GM23338 (cell line): ENCODE data around the gene SLC25A30. TPM values are rescaled to one million over a fixed set of nuclear protein-coding genes. Genes with fewer than 3 reads are reported as not detected.

ENCODE experiments used
- ATAC-seq: fragments of 200-7000 bp; cut with Tn5 transposase; 3 replicates; pipeline ENCODE4 v1.9.1; 2020
- DNase-seq: peaks from one replicate; pipeline ENCODE4 v3.0.0-alpha.2; 2015; ENCODE audit warnings: low spot score
- H2AFZ ChIP-seq: fragments of 200-600 bp; sonication (generic); 2 replicates; pipeline ENCODE4 v1.8.0; 2016; ENCODE audit warnings: antibody characterized with exemption, mild to moderate bottlenecking, moderate library complexity
- H3F3A ChIP-seq: fragments of 200-600 bp; sonication (generic); replicated peaks from 2 replicates; pipeline ENCODE4 v1.8.0; 2017; ENCODE audit warnings: antibody characterized with exemption, mixed run types, low read depth
- H3K27ac ChIP-seq: fragments of 200-600 bp; sonication (generic); 2 replicates; pipeline ENCODE4 v1.6.1; 2016; ENCODE audit warnings: low read depth
- H3K27me3 ChIP-seq: fragments of 200-600 bp; sonication (generic); 2 replicates; pipeline ENCODE4 v1.8.0; 2016; ENCODE audit warnings: mild to moderate bottlenecking, mixed run types, moderate library complexity; ENCODE audit not compliant: insufficient read depth
- H3K36me3 ChIP-seq: fragments of 200-600 bp; sonication (generic); 2 replicates; pipeline ENCODE4 v1.8.0; 2016; ENCODE audit warnings: mild to moderate bottlenecking; ENCODE audit not compliant: insufficient read depth
- H3K4me1 ChIP-seq: fragments of 200-600 bp; sonication (generic); 2 replicates; pipeline ENCODE4 v1.8.0; 2016; ENCODE audit warnings: mild to moderate bottlenecking, moderate library complexity; ENCODE audit not compliant: insufficient read depth
- H3K4me2 ChIP-seq: fragments of 200-600 bp; sonication (generic); 2 replicates; pipeline ENCODE4 v1.7.1; 2017; ENCODE audit warnings: mixed run types
- H3K4me3 ChIP-seq: fragments of 200-600 bp; sonication (generic); 2 replicates; pipeline ENCODE4 v1.6.1; 2016; ENCODE audit warnings: mixed run types
- H3K79me2 ChIP-seq: fragments of 200-600 bp; sonication (generic); replicated peaks from 2 replicates; pipeline ENCODE4 v1.8.0; 2017; ENCODE audit warnings: mild to moderate bottlenecking; ENCODE audit not compliant: insufficient read depth
- H3K9me2 ChIP-seq: fragments of 200-600 bp; sonication (generic); 2 replicates; pipeline ENCODE4 v1.8.0; 2017; ENCODE audit not compliant: insufficient read depth
- H4K20me1 ChIP-seq: fragments of 200-600 bp; sonication (generic); replicated peaks from 2 replicates; pipeline ENCODE4 v1.8.0; 2017; ENCODE audit warnings: mild to moderate bottlenecking; ENCODE audit not compliant: insufficient read depth
- H3K27ac Mint-ChIP-seq: 2 replicates; pipeline ENCODE4 v1.8.0; 2020; ENCODE audit warnings: inconsistent platforms, mild to moderate bottlenecking, moderate library complexity, mixed read lengths
- H3K27me3 Mint-ChIP-seq: 3 replicates; pipeline ENCODE4 v1.8.0; 2022; ENCODE audit warnings: low read depth, mild to moderate bottlenecking, moderate library complexity, mixed read lengths, inconsistent platforms; ENCODE audit not compliant: insufficient read depth, poor library complexity
- H3K36me3 Mint-ChIP-seq: 3 replicates; pipeline ENCODE4 v1.8.0; 2021; ENCODE audit warnings: low read depth, mild to moderate bottlenecking, inconsistent platforms, moderate library complexity, mixed read lengths
- H3K4me1 Mint-ChIP-seq: 3 replicates; pipeline ENCODE4 v1.8.0; 2020; ENCODE audit warnings: mild to moderate bottlenecking, inconsistent platforms, mixed read lengths
- H3K4me3 Mint-ChIP-seq: 3 replicates; pipeline ENCODE4 v1.8.0; 2021; ENCODE audit warnings: moderate library complexity, mild to moderate bottlenecking, inconsistent platforms, mixed read lengths
- H3K9me3 Mint-ChIP-seq: 3 replicates; pipeline ENCODE4 v1.8.0; 2020; ENCODE audit warnings: moderate library complexity, mild to moderate bottlenecking, inconsistent platforms, mixed read lengths
- CREB1 ChIP-seq: fragments of 250-450 bp; sonication (Bioruptor Pico); IDR thresholded peaks from 2 replicates; pipeline ENCODE4 v1.5.0; 2020; ENCODE audit warnings: low read depth, mild to moderate bottlenecking, moderate library complexity
- CTCF ChIP-seq, 2 experiments: fragments of 200-600 bp in 1 of 2; sonication (generic) in 1 of 2; conservative IDR thresholded peaks; 2 replicates each; pipeline versions ENCODE4 v1.5.1 to v1.6.1; 2016 to 2017; ENCODE audit warnings: antibody characterized with exemption in 2 of 2, low read depth in 2 of 2, mild to moderate bottlenecking in 2 of 2, moderate library complexity in 1 of 2
- ETS1 ChIP-seq: IDR thresholded peaks from 2 replicates; pipeline ENCODE4 v1.6.1; 2016; ENCODE audit warnings: antibody characterized with exemption
- EZH2 ChIP-seq: fragments of 200-600 bp; sonication (generic); IDR thresholded peaks from one replicate; pipeline ENCODE4 v1.8.0; 2017; ENCODE audit warnings: antibody characterized with exemption, mild to moderate bottlenecking, low read depth; ENCODE audit not compliant: unreplicated experiment
- EZH2phosphoT487 ChIP-seq: fragments of 200-600 bp; sonication (generic); IDR thresholded peaks from one replicate; pipeline ENCODE4 v1.8.1; 2018; ENCODE audit warnings: antibody characterized with exemption; ENCODE audit not compliant: unreplicated experiment
- JUNB ChIP-seq: IDR thresholded peaks from one replicate; pipeline ENCODE4 v1.6.1; 2016; ENCODE audit warnings: antibody characterized with exemption; ENCODE audit not compliant: unreplicated experiment
- NANOG ChIP-seq: IDR thresholded peaks from 2 replicates; pipeline ENCODE4 v1.6.1; 2016; ENCODE audit warnings: antibody characterized with exemption, borderline replicate concordance
- POLR2AphosphoS5 ChIP-seq: IDR thresholded peaks from 2 replicates; pipeline ENCODE4 v1.6.1; 2016; ENCODE audit warnings: antibody characterized with exemption, low read depth
- STAT1 ChIP-seq: IDR thresholded peaks from one replicate; pipeline ENCODE4 v1.6.1; 2016; ENCODE audit warnings: antibody characterized with exemption; ENCODE audit not compliant: unreplicated experiment
- ZNF114 ChIP-seq: fragments of 250-450 bp; sonication (Bioruptor Pico); IDR thresholded peaks from 2 replicates; pipeline ENCODE4 v1.5.0; 2020; ENCODE audit warnings: mild to moderate bottlenecking, moderate library complexity
- ZNF331 ChIP-seq: fragments of 250-450 bp; sonication (Bioruptor Pico); IDR thresholded peaks from 2 replicates; pipeline ENCODE4 v1.5.0; 2020; ENCODE audit warnings: low read depth, mild to moderate bottlenecking, moderate library complexity
- ZNF462 ChIP-seq: fragments of 250-450 bp; sonication (Bioruptor Pico); IDR thresholded peaks from 2 replicates; pipeline ENCODE4 v1.5.0; 2020; ENCODE audit warnings: mild to moderate bottlenecking, moderate library complexity
- polyA plus RNA-seq: library from polyadenylated mRNA; unstranded; fragments of >200 nt; fragmentation: Nextera tagmentation; extraction: Ambion mirVana; gene quantifications from 2 replicates; pipeline ENCODE4 v1.2.1, GENCODE V29; 2016
- total RNA-seq: library from RNA; depleted of rRNA; stranded (reverse); fragments of >200 nt; shearing (Covaris generic); gene quantifications from 2 replicates; pipeline ENCODE4 v1.2.3, GENCODE V29; 2014
- TF ChIP-seq, protein P1 (sequence below): IDR thresholded peaks from one replicate; pipeline ENCODE4 v1.6.1; 2018; ENCODE audit warnings: antibody characterized with exemption; ENCODE audit not compliant: unreplicated experiment

SLC25A30 gene
- total and polyA plus RNA-seq, 2 experiments from 2014 or later = 2.0 to 7.5 TPM

DNA sequence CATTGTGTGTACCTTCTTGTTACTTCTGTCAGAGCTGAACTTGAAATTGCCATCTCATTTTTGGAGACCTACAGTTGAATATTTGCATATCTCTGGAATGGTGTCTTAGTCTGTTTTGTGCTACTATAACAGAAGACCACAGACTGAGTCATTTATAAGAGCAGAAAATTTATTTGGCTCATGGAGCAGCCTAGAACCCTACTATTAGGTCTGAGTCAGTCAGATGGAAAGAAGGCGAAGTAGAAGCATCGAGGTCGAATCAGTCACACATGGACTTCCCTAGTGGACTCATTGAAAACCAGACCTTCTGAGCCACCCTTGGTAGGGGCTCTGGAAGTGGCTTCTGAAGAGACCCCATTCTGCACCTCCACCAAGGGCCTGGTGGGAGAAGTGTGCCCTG, 43.3 kb downstream of the SLC25A30 start:
- Histone ChIP-seq H3K79me2 (no peaks in the 10 kb centered on the region), H3K36me3 (no peaks in the 10 kb centered on the region), H3K4me1 (peaks cover 10% of the 10 kb centered on the region), H3F3A (peaks cover 5% of the 10 kb centered on the region; the same call in 1 of the 2 replicates), H3K9me2 (no peaks in the 10 kb centered on the region), H3K27ac (no peak overlapping the region), H4K20me1 (no peaks in the 10 kb centered on the region), H3K4me2 (no peak overlapping the region), H3K4me3 (no peak overlapping the region), H2AFZ (no peak overlapping the region), H3K27me3 (no peaks in the 10 kb centered on the region)
- TF ChIP-seq ZNF331 (CRISPR knock-in tag) (no peak), JUNB (no peak), CREB1 (no peak), ZNF114 (CRISPR knock-in tag) (no peak), EZH2phosphoT487 (no peak), POLR2AphosphoS5 (no peak), STAT1 (no peak), ZNF462 (CRISPR knock-in tag) (no peak), CTCF (conservative IDR thresholded peaks at IDR 0.05; ENCODE audit: low read depth in 2 of 2) (no peak), EZH2 (no peak), ETS1 (no peak), NANOG (no peak)
- TF ChIP-seq, protein P1, sequence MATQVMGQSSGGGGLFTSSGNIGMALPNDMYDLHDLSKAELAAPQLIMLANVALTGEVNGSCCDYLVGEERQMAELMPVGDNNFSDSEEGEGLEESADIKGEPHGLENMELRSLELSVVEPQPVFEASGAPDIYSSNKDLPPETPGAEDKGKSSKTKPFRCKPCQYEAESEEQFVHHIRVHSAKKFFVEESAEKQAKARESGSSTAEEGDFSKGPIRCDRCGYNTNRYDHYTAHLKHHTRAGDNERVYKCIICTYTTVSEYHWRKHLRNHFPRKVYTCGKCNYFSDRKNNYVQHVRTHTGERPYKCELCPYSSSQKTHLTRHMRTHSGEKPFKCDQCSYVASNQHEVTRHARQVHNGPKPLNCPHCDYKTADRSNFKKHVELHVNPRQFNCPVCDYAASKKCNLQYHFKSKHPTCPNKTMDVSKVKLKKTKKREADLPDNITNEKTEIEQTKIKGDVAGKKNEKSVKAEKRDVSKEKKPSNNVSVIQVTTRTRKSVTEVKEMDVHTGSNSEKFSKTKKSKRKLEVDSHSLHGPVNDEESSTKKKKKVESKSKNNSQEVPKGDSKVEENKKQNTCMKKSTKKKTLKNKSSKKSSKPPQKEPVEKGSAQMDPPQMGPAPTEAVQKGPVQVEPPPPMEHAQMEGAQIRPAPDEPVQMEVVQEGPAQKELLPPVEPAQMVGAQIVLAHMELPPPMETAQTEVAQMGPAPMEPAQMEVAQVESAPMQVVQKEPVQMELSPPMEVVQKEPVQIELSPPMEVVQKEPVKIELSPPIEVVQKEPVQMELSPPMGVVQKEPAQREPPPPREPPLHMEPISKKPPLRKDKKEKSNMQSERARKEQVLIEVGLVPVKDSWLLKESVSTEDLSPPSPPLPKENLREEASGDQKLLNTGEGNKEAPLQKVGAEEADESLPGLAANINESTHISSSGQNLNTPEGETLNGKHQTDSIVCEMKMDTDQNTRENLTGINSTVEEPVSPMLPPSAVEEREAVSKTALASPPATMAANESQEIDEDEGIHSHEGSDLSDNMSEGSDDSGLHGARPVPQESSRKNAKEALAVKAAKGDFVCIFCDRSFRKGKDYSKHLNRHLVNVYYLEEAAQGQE = no peak
- Mint-ChIP-seq H3K4me1 (peaks cover 10% of the 10 kb centered on the region), H3K27ac (no peak overlapping the region), H3K36me3 (no peaks in the 10 kb centered on the region), H3K27me3 (peaks cover 13% of the 10 kb centered on the region), H3K9me3 (no peaks in the 10 kb centered on the region), H3K4me3 (no peak overlapping the region)
- DNase-seq (no peak), ATAC-seq (no peak)
